NB4 (cell line): Measurements from ENCODE around the gene SENP8.

ENCODE experiments used
- DNase-seq: peaks from one replicate; pipeline ENCODE4 v3.0.0; 2010; ENCODE audit warnings: low read depth
- H3K4me3 ChIP-seq: one replicate; pipeline ENCODE4 v1.5.1; 2011; ENCODE audit warnings: mild to moderate bottlenecking, low read depth, low read length, moderate library complexity
- CTCF ChIP-seq: IDR thresholded peaks from one replicate; pipeline ENCODE4 v1.5.1; 2012; ENCODE audit warnings: low read depth, low read length
- MAX ChIP-seq: IDR thresholded peaks from 2 replicates; pipeline ENCODE4 v1.6.1; 2011; ENCODE audit warnings: low read depth, low read length
- MYC ChIP-seq: IDR thresholded peaks from 2 replicates; pipeline ENCODE4 v1.6.1; 2011; ENCODE audit warnings: low read depth, low read length
- POLR2A ChIP-seq: IDR thresholded peaks from 2 replicates; pipeline ENCODE4 v1.6.1; 2011; ENCODE audit warnings: mild to moderate bottlenecking; ENCODE audit not compliant: insufficient read length; ENCODE audit errors: extremely low read depth

The SENP8 gene

GRCh38 chr15:72116731-72117485 is 1.3 kb upstream of the SENP8 start:
- H3K4me3 ChIP-seq: peak overlapping the region; percentile 84
- DNase-seq: peak; percentile 48
- TF ChIP-seq MAX (no peak), POLR2A (no peak), CTCF (no peak), MYC (no peak)

- DNase-seq: peak; percentile 80
- no peak for TF ChIP-seq POLR2A
- TF ChIP-seq MYC: peak; percentile 81; the same call in 1 of the 2 replicates
- no peak for TF ChIP-seq CTCF
- TF ChIP-seq MAX: no peak
- H3K4me3 ChIP-seq: peak overlapping the region; percentile 84
Measured at GRCh38 chr15:72117486-72118016, 652 bp upstream of the SENP8 start.

- TF ChIP-seq MAX (no peak), CTCF (no peak), MYC (no peak), POLR2A (no peak)
- H3K4me3 ChIP-seq: no peak overlapping the region
- no peak for DNase-seq
Measured at GRCh38 chr15:72124218-72124617, 6.0 kb downstream of the SENP8 start.

- no peak for DNase-seq
- TF ChIP-seq CTCF: no peak
- H3K4me3 ChIP-seq: no peak overlapping the region
Measured at GRCh38 chr15:72127724-72128322, 9.6 kb downstream of the SENP8 start.

GRCh38 chr15:72128359-72128758 is 10.2 kb downstream of the SENP8 start:
- no peak overlapping the region for H3K4me3 ChIP-seq
- TF ChIP-seq POLR2A: no peak
- TF ChIP-seq MAX: no peak
- TF ChIP-seq CTCF: no peak
- TF ChIP-seq MYC: no peak
- DNase-seq: no peak
